HL-60 (cell line): ENCODE data around the gene STYK1.
"Not testable (repeated sequence)": the region's sequence is repeated elsewhere in the genome, so short reads cannot be mapped to it uniquely, and the experiment has no call there.

Experiments used
- DNase-seq, 2 experiments: peaks; one replicate each; pipeline ENCODE4 v3.0.0-alpha.2; 2010 to 2020; ENCODE audit warnings: low read depth in 1 of 2, low spot score in 1 of 2
- H3K27ac ChIP-seq: fragments of 250-450 bp; sonication (Bioruptor Pico); replicated peaks from 2 replicates; pipeline ENCODE4 v1.5.1; 2020; ENCODE audit warnings: mild to moderate bottlenecking, moderate library complexity
- H3K27me3 ChIP-seq: fragments of 250-450 bp; sonication (Bioruptor Pico); 2 replicates; pipeline ENCODE4 v1.5.1; 2021; ENCODE audit warnings: mild to moderate bottlenecking, moderate library complexity; ENCODE audit not compliant: insufficient read depth, poor library complexity, severe bottlenecking
- H3K4me3 ChIP-seq: replicated peaks from 2 replicates; pipeline ENCODE4 v1.5.1; 2011; ENCODE audit warnings: mild to moderate bottlenecking, control low read depth, low read length; ENCODE audit not compliant: insufficient read depth
- CTCF ChIP-seq: IDR thresholded peaks from one replicate; pipeline ENCODE4 v1.5.1; 2011; ENCODE audit warnings: low read length, control low read depth, inconsistent platforms; ENCODE audit not compliant: insufficient read depth
- GABPA ChIP-seq: IDR thresholded peaks from 2 replicates; pipeline ENCODE4 v1.6.1; 2012; ENCODE audit warnings: low read depth
- POLR2AphosphoS5 ChIP-seq: IDR thresholded peaks from 2 replicates; pipeline ENCODE4 v1.6.1; 2012; ENCODE audit warnings: low read depth
- REST ChIP-seq: IDR thresholded peaks from 2 replicates; pipeline ENCODE4 v1.6.1; 2012; ENCODE audit warnings: low read depth; ENCODE audit not compliant: insufficient replicate concordance
- SPI1 ChIP-seq: IDR thresholded peaks from 2 replicates; pipeline ENCODE4 v1.6.1; 2012; ENCODE audit warnings: low read depth, mild to moderate bottlenecking, borderline replicate concordance

Gene STYK1

GRCh38 chr12:10654003-10654402, 19.8 kb downstream of the STYK1 start:
- TF ChIP-seq CTCF = no peak
- TF ChIP-seq REST = no peak
- TF ChIP-seq SPI1 = no peak
- no peak for TF ChIP-seq POLR2AphosphoS5
- TF ChIP-seq GABPA = no peak
- H3K27ac ChIP-seq = no peak overlapping the region
- no peak overlapping the region for H3K4me3 ChIP-seq
- H3K27me3 ChIP-seq = no peaks in the 10 kb centered on the region
- DNase-seq = no peak

- TF ChIP-seq CTCF (no peak), REST (no peak), GABPA (no peak), POLR2AphosphoS5 (no peak), SPI1 (no peak)
- Histone ChIP-seq H3K27me3 (no peaks in the 10 kb centered on the region), H3K27ac (no peak overlapping the region), H3K4me3 (no peak overlapping the region)
- DNase-seq = no peak
Measured at GRCh38 chr12:10652192-10652591, 21.7 kb downstream of the STYK1 start.

- not testable (repeated sequence) for H3K27me3 ChIP-seq, DNase-seq, H3K27ac ChIP-seq, H3K4me3 ChIP-seq
Measured at GRCh38 chr12:10646576-10646975, 27.3 kb downstream of the STYK1 start.

- TF ChIP-seq GABPA (no peak), SPI1 (no peak), POLR2AphosphoS5 (no peak), CTCF (no peak), REST (no peak)
- no peaks in the 10 kb centered on the region for H3K27me3 ChIP-seq
- no peak overlapping the region for H3K4me3 ChIP-seq
- no peak for DNase-seq
- no peak overlapping the region for H3K27ac ChIP-seq
Measured at GRCh38 chr12:10645910-10646309, 27.9 kb downstream of the STYK1 start.
